Sigmoid colon (tissue), 4 donors: ENCODE results near the gene MBP.

Source experiments
- CTCF ChIP-seq, 4 experiments: fragments of 450-650 bp in 3 of 4; fragments of 200-600 bp in 1 of 4; IDR thresholded peaks; one replicate each; pipeline ENCODE4 v1.5.1; 2016 to 2019; ENCODE audit warnings: antibody characterized with exemption in 4 of 4, mild to moderate bottlenecking in 3 of 4, moderate library complexity in 2 of 4
- EP300 ChIP-seq, 4 donors: sonication (generic); formaldehyde crosslinking; IDR thresholded peaks; one replicate each; pipeline ENCODE4 v1.6.1; 2017; ENCODE audit warnings: antibody characterized with exemption in 4 of 4
- POLR2A ChIP-seq, 2 donors: fragments of 450-650 bp; IDR thresholded peaks; one replicate each; pipeline ENCODE4 v1.6.1; 2016; ENCODE audit warnings: antibody characterized with exemption in 2 of 2, mild to moderate bottlenecking in 2 of 2, moderate library complexity in 2 of 2
- POLR2AphosphoS5 ChIP-seq, 4 donors: sonication (generic); formaldehyde crosslinking; IDR thresholded peaks; one replicate each; pipeline ENCODE4 v1.6.1; 2017; ENCODE audit warnings: antibody characterized with exemption in 4 of 4

DNA sequence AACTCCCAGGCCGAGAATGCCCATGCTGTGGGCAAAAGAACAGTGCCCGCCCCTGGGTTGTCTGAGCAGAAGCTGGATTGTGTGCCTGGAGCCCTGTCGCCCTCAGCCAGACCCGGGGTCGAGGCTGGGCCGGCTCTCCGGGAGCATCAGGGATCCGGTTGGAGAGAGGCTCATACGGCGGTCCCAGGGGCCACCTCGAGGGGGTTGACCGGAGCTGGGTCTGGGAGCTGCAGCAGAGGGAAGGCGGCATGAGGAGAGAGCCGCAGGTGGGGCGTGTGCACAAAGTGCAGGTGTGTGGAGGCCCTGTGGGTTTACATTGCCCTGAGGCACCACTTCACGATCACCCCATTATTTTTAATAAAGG, 39.5 kb downstream of the MBP start:
- no peak for TF ChIP-seq CTCF (IDR thresholded peaks at IDR 0.05)
- TF ChIP-seq POLR2A (IDR thresholded peaks at IDR 0.05) = no peak
- TF ChIP-seq EP300 (IDR thresholded peaks at IDR 0.05) = no peak
- no peak for TF ChIP-seq POLR2AphosphoS5 (IDR thresholded peaks at IDR 0.05)
